Measurements from ENCODE around the gene RPL26. TPM values are rescaled to one million over a fixed set of nuclear protein-coding genes. Genes with fewer than 3 reads are reported as not detected.

RPL26 gene
- polyA plus RNA-seq, 3 donors = 2,255 to 3,156 (median 2,746) TPM

- DNase-seq = no peak
Observed at GRCh38 chr17:8339540-8339939, 43.5 kb downstream of the RPL26 start, which contains the start of gene ODF4. Gene ODF4 (plus strand): TSS chr17:8339840. CDS start chr17:8340052, 212 bp downstream.

- DNase-seq = no peak
Observed at GRCh38 chr17:8338753-8339140, 44.2 kb downstream of the RPL26 start.

- no peak for DNase-seq
Observed at GRCh38 chr17:8337802-8338752, 44.9 kb downstream of the RPL26 start.

GRCh38 chr17:8333281-8333680 is 49.7 kb downstream of the RPL26 start:
- DNase-seq = no peak

GRCh38 chr17:8332688-8333087 is 50.3 kb downstream of the RPL26 start:
- DNase-seq = peak; percentile 62

GRCh38 chr17:8332128-8332527 is 50.9 kb downstream of the RPL26 start:
- no peak for DNase-seq

Other genes with a start within 250 kb of the RPL26 start
- gene PER1, start 230.8 kb downstream of the RPL26 start, polyA plus RNA-seq (ENCODE audit: insufficient read length in 3 of 3) = 10 to 100 TPM; 26.4 to 34.5 (median 33.3) TPM
- 100 to 1,000 TPM; 108 to 139 (median 131) TPM for gene VAMP2, start 220.2 kb downstream of the RPL26 start, polyA plus RNA-seq (ENCODE audit: insufficient read length in 3 of 3)
- gene TMEM107, start 206.8 kb downstream of the RPL26 start, polyA plus RNA-seq (ENCODE audit: insufficient read length in 3 of 3) = 10 to 100 TPM; 24.3 to 29.2 (median 28.6) TPM
- gene BORCS6, start 193.0 kb downstream of the RPL26 start, polyA plus RNA-seq (ENCODE audit: insufficient read length in 3 of 3) = 1 to 10 TPM; 4.4 to 5.1 (median 4.9) TPM
- 10 to 100 TPM; 31.9 to 48.1 (median 43.2) TPM for gene AURKB, start 172.6 kb downstream of the RPL26 start, polyA plus RNA-seq (ENCODE audit: insufficient read length in 3 of 3)
- 10 to 100 TPM; 22.0 to 36.0 (median 33.7) TPM for gene CTC1, start 135.1 kb downstream of the RPL26 start, polyA plus RNA-seq (ENCODE audit: insufficient read length in 3 of 3)
- gene PFAS, start 133.9 kb downstream of the RPL26 start, polyA plus RNA-seq (ENCODE audit: insufficient read length in 3 of 3) = 10 to 100 TPM; 40.4 to 60.0 (median 48.9) TPM
- gene RANGRF, start 94.5 kb downstream of the RPL26 start, polyA plus RNA-seq (ENCODE audit: insufficient read length in 3 of 3) = 10 to 100 TPM; 29.5 to 33.7 (median 31.7) TPM
- gene SLC25A35, start 87.8 kb downstream of the RPL26 start, polyA plus RNA-seq (ENCODE audit: insufficient read length in 3 of 3) = 1 to 10 TPM; 3.5 to 5.3 (median 5.2) TPM
- gene ARHGEF15, start 73.0 kb downstream of the RPL26 start, polyA plus RNA-seq (ENCODE audit: insufficient read length in 3 of 3) = 10 to 100 TPM; 18.1 to 21.2 (median 18.4) TPM
- not detected for gene ODF4, start 43.4 kb downstream of the RPL26 start, polyA plus RNA-seq (ENCODE audit: insufficient read length in 3 of 3)
- gene RNF222, start 14.6 kb upstream of the RPL26 start, polyA plus RNA-seq (ENCODE audit: insufficient read length in 3 of 3) = under 1 TPM; 0.11 to 0.18 (median 0.12) TPM
- gene NDEL1, start 52.7 kb upstream of the RPL26 start, polyA plus RNA-seq (ENCODE audit: insufficient read length in 3 of 3) = 10 to 100 TPM; 43.9 to 50.5 (median 46.7) TPM
- 100 to 1,000 TPM; 232 to 268 (median 246) TPM for gene MYH10, start 247.5 kb upstream of the RPL26 start, polyA plus RNA-seq (ENCODE audit: insufficient read length in 3 of 3)